ENCODE results near the gene CAGE1. TPM values are rescaled to one million over a fixed set of nuclear protein-coding genes. Genes with fewer than 3 reads are reported as not detected.

CAGE1 gene
- total and polyA plus RNA-seq, 10 of the 15 experiments (the other 5 are each of a cell fraction or from before 2014, with no cell fraction given) = 0.03 to 0.42 (median 0.08) TPM; not detected in 3

GRCh38 chr6:7334685-7335084 lies 54.9 kb downstream of the CAGE1 start:
- DNase-seq (ENCODE audit: low read depth, low spot score) (no peak), FAIRE-seq (no peak), ATAC-seq (no peak)
- POLR2A ChIA-PET = interaction anchor here (1.2 kb wide), 1 partner anchor 10 kb away, joined by 3 read pairs; no protein-coding TSS in a partner anchor
- no peak overlapping the region for H2AFZ ChIP-seq (ENCODE audit: control insufficient read depth, low read depth, low read length)
- intact Hi-C loops (cut with micrococcal nuclease; ENCODE audit: unreplicated experiment) = no loop called here
- in situ Hi-C loops (cut with MboI) = no loop called here
- CTCF ChIA-PET = interaction anchor here (0.6 to 8.4 kb wide), 2 partner anchors 31 to 58 kb away, joined by 3 to 83 read pairs; no protein-coding TSS in a partner anchor
- H3K4me1 ChIP-seq (ENCODE audit: control insufficient read depth, insufficient read depth, low read length) = no peaks in the 10 kb centered on the region
- H4K20me1 ChIP-seq (ENCODE audit: control insufficient read depth, insufficient read depth) = no peaks in the 10 kb centered on the region
- H3K4me2 ChIP-seq (ENCODE audit: control insufficient read depth, insufficient read depth) = no peak overlapping the region
- H3K79me2 ChIP-seq (ENCODE audit: control insufficient read depth, insufficient read depth, low read length) = no peaks in the 10 kb centered on the region
- no peaks in the 10 kb centered on the region for H3K36me3 ChIP-seq (ENCODE audit: control insufficient read depth in 2 of 2, insufficient read depth in 2 of 2, low read length in 1 of 2)
- no peak for TF ChIP-seq HDAC6 (IDR thresholded peaks at IDR 0.05; ENCODE audit: unreplicated experiment)
- no peak for TF ChIP-seq STAT3 (IDR thresholded peaks at IDR 0.05; ENCODE audit: low read depth, low read length)
- TF ChIP-seq SMAD1 (IDR thresholded peaks at IDR 0.05; ENCODE audit: low read depth, partially characterized antibody) = no peak
- no peak for TF ChIP-seq BACH1 (IDR thresholded peaks at IDR 0.05; ENCODE audit: borderline replicate concordance)
- no peak for TF ChIP-seq RAD21 (IDR thresholded peaks at IDR 0.05; ENCODE audit: insufficient read depth, low read depth, low read length)
- TF ChIP-seq LARP7 (IDR thresholded peaks at IDR 0.05) = no peak
- TF ChIP-seq USF1 (IDR thresholded peaks at IDR 0.05; ENCODE audit: borderline replicate concordance, extremely low read length, insufficient read depth, low read depth, low read length) = no peak
- no peak for TF ChIP-seq NR2C2 (IDR thresholded peaks at IDR 0.05; ENCODE audit: borderline replicate concordance, control insufficient read depth, insufficient read length, low read depth)
- no peak for TF ChIP-seq POLR2AphosphoS5 (IDR thresholded peaks at IDR 0.05; ENCODE audit: low read length)
- TF ChIP-seq SREBF2 (IDR thresholded peaks at IDR 0.05; ENCODE audit: low read length) = no peak
- no peak for TF ChIP-seq PBX3 (IDR thresholded peaks at IDR 0.05; ENCODE audit: insufficient replicate concordance, low read depth, low read length)
- no peak for TF ChIP-seq TBL1XR1 (IDR thresholded peaks at IDR 0.05; ENCODE audit: low read depth, low read length)
- TF ChIP-seq IRF5 (IDR thresholded peaks at IDR 0.05; ENCODE audit: borderline replicate concordance) = no peak
- TF ChIP-seq MEF2B (IDR thresholded peaks at IDR 0.05; ENCODE audit: partially characterized antibody, poor library complexity, severe bottlenecking) = no peak
- no peak for TF ChIP-seq ZBED1 (IDR thresholded peaks at IDR 0.05; ENCODE audit: borderline replicate concordance)
- no peak for TF ChIP-seq KDM1A (IDR thresholded peaks at IDR 0.05; ENCODE audit: borderline replicate concordance)
- RAD21 ChIA-PET (ENCODE audit: unreplicated experiment) = interaction anchor here (0.6 to 1.0 kb wide), 2 partner anchors 57 to 277 kb away, joined by 3 to 6 read pairs; no protein-coding TSS in a partner anchor
- H3K27me3 ChIP-seq (replicated peaks in 1 of 2; ENCODE audit: control insufficient read depth in 2 of 2, insufficient read depth in 2 of 2, low read length in 1 of 2) = no peaks in the 10 kb centered on the region; a peak in 2 of 4 replicates
- H3K9me3 ChIP-seq (replicated peaks; ENCODE audit: control insufficient read depth, insufficient read depth, low read length) = no peaks in the 10 kb centered on the region
- no peak overlapping the region for H3K4me3 ChIP-seq
- SMC1A ChIA-PET (ENCODE audit: uncharacterized antibody, unreplicated experiment) = interaction anchor here (0.8 to 2.1 kb wide), 3 partner anchors 10 to 59 kb away, joined by 3 to 8 read pairs (median 3); no protein-coding TSS in a partner anchor
- H3K27ac ChIP-seq (ENCODE audit: control insufficient read depth, insufficient read depth) = no peak overlapping the region
- no peak overlapping the region for H3K9ac ChIP-seq (ENCODE audit: control insufficient read depth, insufficient read depth, low read length)
- 37% methylated on average over 3 of the region's 3 CpGs for WGBS (ENCODE audit: insufficient coverage, insufficient replicate concordance, low lambda C conversion rate, missing lambda C conversion rate)
- no TSS peak for BruUV-seq (replicated peaks)

Data from GM12878 (cell line).